Neutrophil (primary cell): ENCODE measurements around the gene ADAMTSL3.

Experiments used
- H3K27ac ChIP-seq: fragments of 200-600 bp; sonication (generic); 2 replicates; pipeline ENCODE4 v1.5.1; 2016; ENCODE audit warnings: mild to moderate bottlenecking, moderate library complexity
- H3K27me3 ChIP-seq: fragments of 200-600 bp; sonication (generic); 2 replicates; pipeline ENCODE4 v1.6.0; 2016; ENCODE audit warnings: mild to moderate bottlenecking
- H3K36me3 ChIP-seq: fragments of 200-600 bp; sonication (generic); 2 replicates; pipeline ENCODE4 v1.5.1; 2017
- H3K4me1 ChIP-seq, 2 experiments: fragments of 200-600 bp in 1 of 2; sonication (generic) in 1 of 2; 1 replicate in 1 of 2; 2 replicates in 1 of 2; pipeline versions ENCODE4 v1.5.1 to v1.6.1; 2013 to 2016; ENCODE audit warnings: low read depth in 1 of 2, low read length in 1 of 2, mild to moderate bottlenecking in 1 of 2, moderate library complexity in 1 of 2; ENCODE audit not compliant: control insufficient read depth in 1 of 2, insufficient read depth in 1 of 2
- H3K4me3 ChIP-seq, 2 experiments: fragments of 200-600 bp in 1 of 2; sonication (generic) in 1 of 2; 1 replicate in 1 of 2; 2 replicates in 1 of 2; pipeline ENCODE4 v1.5.1; 2013 to 2016; ENCODE audit warnings: low read depth in 1 of 2, low read length in 1 of 2, mild to moderate bottlenecking in 1 of 2, moderate library complexity in 1 of 2
- H3K9me3 ChIP-seq: fragments of 200-600 bp; sonication (generic); 2 replicates; pipeline ENCODE4 v1.5.1; 2016
- TF ChIP-seq, protein P1 (sequence below): fragments of 200-600 bp; sonication (generic); IDR thresholded peaks from 2 replicates; pipeline ENCODE4 v1.5.1; 2016; ENCODE audit warnings: antibody characterized with exemption

The ADAMTSL3 gene

DNA sequence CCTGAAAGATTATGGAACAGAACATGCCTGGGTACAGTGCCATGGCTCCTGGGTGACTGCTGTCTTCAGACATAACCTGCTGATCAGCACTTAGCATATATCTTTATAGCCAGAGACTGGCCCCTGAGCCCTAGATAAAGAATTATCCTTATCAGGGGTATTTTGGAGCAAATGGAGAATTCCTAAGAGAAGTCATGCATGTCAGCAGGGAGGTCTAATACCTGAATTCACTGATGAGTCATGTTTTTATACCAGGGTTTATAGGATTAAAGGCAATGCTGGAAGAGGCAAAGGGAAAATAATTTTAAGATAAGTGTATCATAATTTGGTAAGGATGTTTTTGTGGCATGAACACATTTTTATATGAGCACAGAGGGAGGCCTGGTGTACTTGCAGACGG is 159.8 kb downstream of the ADAMTSL3 start:
- Histone ChIP-seq H3K27ac (no peak overlapping the region), H3K4me3 (no peak overlapping the region), H3K27me3 (no peaks in the 10 kb centered on the region), H3K36me3 (no peaks in the 10 kb centered on the region), H3K4me1 (no peaks in the 10 kb centered on the region), H3K9me3 (no peaks in the 10 kb centered on the region)
- TF ChIP-seq, protein P1, sequence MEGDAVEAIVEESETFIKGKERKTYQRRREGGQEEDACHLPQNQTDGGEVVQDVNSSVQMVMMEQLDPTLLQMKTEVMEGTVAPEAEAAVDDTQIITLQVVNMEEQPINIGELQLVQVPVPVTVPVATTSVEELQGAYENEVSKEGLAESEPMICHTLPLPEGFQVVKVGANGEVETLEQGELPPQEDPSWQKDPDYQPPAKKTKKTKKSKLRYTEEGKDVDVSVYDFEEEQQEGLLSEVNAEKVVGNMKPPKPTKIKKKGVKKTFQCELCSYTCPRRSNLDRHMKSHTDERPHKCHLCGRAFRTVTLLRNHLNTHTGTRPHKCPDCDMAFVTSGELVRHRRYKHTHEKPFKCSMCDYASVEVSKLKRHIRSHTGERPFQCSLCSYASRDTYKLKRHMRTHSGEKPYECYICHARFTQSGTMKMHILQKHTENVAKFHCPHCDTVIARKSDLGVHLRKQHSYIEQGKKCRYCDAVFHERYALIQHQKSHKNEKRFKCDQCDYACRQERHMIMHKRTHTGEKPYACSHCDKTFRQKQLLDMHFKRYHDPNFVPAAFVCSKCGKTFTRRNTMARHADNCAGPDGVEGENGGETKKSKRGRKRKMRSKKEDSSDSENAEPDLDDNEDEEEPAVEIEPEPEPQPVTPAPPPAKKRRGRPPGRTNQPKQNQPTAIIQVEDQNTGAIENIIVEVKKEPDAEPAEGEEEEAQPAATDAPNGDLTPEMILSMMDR = no peak

DNA sequence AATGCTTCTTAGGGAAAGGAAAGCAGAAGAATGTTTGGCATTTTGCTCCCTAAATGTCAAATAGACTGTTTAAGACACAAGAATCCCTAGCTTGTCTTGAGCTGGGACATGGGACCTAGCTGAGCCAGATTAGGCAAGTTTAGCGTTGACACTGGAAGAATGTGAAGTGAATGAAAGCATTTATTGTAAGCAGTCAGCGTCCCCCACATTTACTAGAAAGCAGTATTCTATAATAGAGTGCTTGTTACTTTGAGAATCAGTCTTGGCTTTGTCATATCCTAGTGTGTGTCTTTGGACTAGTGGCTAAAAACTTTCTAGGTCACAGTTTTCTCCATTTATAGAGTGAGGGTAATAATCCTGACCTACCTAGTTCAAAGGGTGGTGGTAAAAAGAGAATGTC is 161.6 kb downstream of the ADAMTSL3 start:
- Histone ChIP-seq H3K36me3 (no peaks in the 10 kb centered on the region), H3K4me1 (no peaks in the 10 kb centered on the region), H3K27ac (no peak overlapping the region), H3K27me3 (no peaks in the 10 kb centered on the region), H3K9me3 (no peaks in the 10 kb centered on the region), H3K4me3 (no peak overlapping the region)
- TF ChIP-seq, protein P1 = no peak

DNA sequence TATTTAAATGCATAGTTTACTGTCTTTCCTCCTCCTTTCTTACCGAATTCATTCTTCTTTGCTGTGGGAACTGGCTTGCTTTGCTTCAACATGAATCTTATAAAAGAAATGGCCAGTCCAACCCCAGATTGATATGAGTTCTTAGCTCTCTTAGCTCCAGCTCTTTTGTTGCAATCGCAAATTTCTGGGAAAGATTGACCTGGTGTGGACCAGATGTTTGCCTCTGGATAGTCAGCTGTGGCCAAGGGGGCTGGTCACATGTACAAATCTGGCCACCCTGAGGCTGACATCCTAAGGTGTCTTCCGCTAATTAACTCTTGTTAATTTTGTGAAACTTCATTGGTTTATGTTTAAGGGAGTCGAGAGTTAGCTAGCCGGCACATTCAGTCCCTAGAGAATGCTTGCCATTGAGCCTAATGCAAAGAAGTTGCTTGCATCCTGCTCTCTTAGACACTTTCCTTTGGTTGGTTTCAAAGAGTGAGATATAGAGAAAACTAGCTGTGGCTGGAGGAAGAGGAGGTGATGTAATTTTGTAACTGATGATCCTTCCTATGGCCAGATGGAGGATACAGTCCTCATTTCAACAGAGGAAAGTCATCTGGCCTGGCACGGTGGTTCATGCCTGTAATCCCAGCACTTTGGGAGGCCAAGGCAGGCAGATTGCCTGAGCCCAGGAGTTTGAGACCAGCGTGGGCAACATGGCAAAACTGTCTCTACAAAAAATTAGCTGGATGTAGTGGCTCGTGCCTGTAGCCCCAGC is 162.4 kb downstream of the ADAMTSL3 start:
- Histone ChIP-seq H3K27ac (no peak overlapping the region), H3K27me3 (no peaks in the 10 kb centered on the region), H3K4me1 (no peaks in the 10 kb centered on the region), H3K9me3 (no peaks in the 10 kb centered on the region), H3K4me3 (no peak overlapping the region), H3K36me3 (no peaks in the 10 kb centered on the region)
- TF ChIP-seq, protein P1 = no peak

DNA sequence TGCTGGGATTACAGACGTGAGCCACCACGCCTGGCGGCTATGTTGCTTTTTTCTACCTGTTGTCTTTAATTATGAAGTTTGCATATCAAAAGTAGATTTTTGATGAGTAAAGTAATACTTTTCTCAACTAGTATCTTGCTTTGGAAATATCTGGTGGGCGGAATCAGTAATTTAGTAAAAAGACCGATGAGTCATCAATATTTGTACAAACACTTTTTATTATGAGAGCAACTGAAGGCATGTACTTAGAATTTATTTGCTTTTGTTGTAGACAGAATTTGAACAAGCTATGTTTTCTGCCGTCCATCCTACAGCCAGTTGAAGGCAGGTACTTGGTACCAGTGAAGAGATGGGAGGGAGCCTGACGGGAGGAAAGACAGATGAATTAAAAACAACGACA is 164.7 kb downstream of the ADAMTSL3 start:
- no peak overlapping the region for H3K4me3 ChIP-seq
- no peaks in the 10 kb centered on the region for H3K4me1 ChIP-seq
- no peak overlapping the region for H3K27ac ChIP-seq
- H3K27me3 ChIP-seq = no peaks in the 10 kb centered on the region
- H3K9me3 ChIP-seq = no peaks in the 10 kb centered on the region
- TF ChIP-seq, protein P1 = no peak
- no peaks in the 10 kb centered on the region for H3K36me3 ChIP-seq

DNA sequence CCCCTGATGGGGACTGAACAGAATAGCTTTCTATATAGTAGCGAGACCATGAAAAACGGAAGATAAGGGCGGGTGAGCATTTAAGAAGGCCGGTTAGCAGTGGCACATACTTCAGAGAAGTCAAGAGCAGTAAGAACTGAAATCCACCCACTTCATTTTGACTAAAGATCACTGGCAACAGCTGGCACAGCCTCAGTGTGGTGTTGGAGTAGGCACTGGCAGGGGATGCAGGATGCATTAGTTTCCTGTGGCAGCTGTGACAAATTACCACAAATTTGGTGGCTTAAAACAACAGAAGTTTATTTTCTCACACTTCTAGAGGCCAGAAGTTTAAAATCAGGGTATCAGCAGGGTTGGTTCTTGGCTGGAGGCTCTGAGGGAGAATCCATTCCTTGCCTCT is 176.5 kb downstream of the ADAMTSL3 start:
- Histone ChIP-seq H3K27me3 (no peaks in the 10 kb centered on the region), H3K4me1 (no peaks in the 10 kb centered on the region), H3K9me3 (no peaks in the 10 kb centered on the region), H3K27ac (no peak overlapping the region), H3K4me3 (no peak overlapping the region), H3K36me3 (no peaks in the 10 kb centered on the region)
- TF ChIP-seq, protein P1 = no peak
